Esophagus squamous epithelium (tissue), 4 donors: ENCODE measurements around the gene CAMTA1.

ENCODE experiments used
- CTCF ChIP-seq, 6 experiments: fragments of 450-650 bp in 4 of 6; fragments of 200-600 bp in 2 of 6; sonication (generic) in 2 of 6; IDR thresholded peaks; one replicate each; pipeline ENCODE4 v1.5.1; 2016 to 2019; ENCODE audit warnings: antibody characterized with exemption in 6 of 6, mild to moderate bottlenecking in 4 of 6, moderate library complexity in 4 of 6
- POLR2A ChIP-seq, 4 donors: fragments of 450-650 bp; IDR thresholded peaks; one replicate each; pipeline ENCODE4 v1.6.1; 2017; ENCODE audit warnings: antibody characterized with exemption in 4 of 4, mild to moderate bottlenecking in 4 of 4, moderate library complexity in 3 of 4

GRCh38 chr1:7063981-7064380, 278.7 kb downstream of the CAMTA1 start:
- TF ChIP-seq CTCF (IDR thresholded peaks at IDR 0.05) (no peak), POLR2A (IDR thresholded peaks at IDR 0.05) (no peak)
